Right hindlimb (tissue), 1 donor: Measurements from ENCODE around the gene UBE2J2.

Experiments
- DNase-seq: peaks from one replicate; pipeline ENCODE4 v3.0.0-alpha.2; 2018

UBE2J2 gene

DNA sequence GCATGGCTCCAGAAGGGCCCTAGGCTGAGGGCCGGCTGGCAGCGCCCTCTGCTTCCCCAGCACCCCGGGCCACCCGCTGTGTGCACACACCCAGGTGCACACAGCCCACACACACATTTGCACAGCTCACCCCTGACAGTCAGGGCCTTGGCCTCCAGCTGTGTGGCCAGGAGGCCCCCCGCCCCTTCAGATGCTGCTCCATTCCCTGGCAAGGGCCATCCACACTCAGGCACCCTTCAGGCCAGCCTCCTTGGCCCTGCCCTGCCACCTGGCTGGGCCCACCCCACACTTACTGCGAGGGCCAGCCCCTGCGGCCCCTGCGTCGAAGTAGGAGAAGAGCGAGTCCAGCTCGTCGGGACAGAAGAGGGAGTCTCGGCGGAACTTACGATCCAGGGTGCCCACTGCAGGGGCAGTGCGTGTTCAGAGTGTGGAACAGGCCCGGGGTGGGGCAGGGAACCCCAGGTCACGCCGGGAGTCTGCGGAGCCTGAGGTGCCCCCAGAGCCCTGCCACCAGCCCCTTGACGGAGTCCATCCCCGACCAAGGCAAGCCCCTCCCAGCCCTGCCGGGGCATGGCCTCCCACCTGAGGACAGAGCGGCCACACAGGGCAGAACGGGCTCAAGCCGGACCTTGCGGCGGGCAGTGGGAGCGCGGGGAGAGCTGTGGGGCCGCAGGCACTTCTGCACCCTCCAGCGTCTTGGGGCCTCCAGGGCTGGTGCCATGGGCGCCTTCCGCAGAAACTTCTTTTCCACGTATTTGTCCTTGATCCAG is 21.7 kb upstream of the UBE2J2 start:
- DNase-seq = no peak

DNA sequence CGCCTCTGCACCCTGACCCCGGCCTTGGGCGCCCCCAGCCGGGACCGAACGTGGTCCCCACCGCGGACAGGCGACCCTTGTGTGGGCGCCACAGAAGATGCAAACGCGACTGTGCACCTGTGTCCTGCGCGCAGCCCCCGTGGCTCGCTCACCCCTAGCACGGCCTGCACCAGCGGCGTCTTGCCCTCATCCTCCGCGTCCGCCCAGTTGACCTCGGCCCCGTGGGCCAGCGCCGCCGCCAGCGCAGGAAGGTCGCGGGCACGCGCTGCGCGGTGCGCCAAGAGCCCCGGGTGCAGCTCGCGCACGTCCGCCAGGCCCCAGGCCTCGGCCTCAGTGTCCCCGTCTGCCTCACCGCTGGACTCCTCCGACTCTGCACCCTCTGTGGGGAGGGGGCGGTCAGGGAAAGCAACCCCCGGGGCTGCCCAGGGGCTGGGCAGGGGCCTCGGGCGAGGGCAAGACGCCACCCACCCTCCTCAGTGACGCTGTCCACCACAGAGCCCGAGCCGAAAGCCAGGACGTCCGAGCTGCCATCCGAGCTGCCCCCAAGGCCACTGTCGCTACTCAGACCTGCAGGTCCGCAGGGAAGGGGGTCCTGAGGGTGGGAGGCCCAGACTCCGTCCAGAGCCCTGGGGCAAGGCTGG is 20.7 kb upstream of the UBE2J2 start:
- no peak for DNase-seq

DNA sequence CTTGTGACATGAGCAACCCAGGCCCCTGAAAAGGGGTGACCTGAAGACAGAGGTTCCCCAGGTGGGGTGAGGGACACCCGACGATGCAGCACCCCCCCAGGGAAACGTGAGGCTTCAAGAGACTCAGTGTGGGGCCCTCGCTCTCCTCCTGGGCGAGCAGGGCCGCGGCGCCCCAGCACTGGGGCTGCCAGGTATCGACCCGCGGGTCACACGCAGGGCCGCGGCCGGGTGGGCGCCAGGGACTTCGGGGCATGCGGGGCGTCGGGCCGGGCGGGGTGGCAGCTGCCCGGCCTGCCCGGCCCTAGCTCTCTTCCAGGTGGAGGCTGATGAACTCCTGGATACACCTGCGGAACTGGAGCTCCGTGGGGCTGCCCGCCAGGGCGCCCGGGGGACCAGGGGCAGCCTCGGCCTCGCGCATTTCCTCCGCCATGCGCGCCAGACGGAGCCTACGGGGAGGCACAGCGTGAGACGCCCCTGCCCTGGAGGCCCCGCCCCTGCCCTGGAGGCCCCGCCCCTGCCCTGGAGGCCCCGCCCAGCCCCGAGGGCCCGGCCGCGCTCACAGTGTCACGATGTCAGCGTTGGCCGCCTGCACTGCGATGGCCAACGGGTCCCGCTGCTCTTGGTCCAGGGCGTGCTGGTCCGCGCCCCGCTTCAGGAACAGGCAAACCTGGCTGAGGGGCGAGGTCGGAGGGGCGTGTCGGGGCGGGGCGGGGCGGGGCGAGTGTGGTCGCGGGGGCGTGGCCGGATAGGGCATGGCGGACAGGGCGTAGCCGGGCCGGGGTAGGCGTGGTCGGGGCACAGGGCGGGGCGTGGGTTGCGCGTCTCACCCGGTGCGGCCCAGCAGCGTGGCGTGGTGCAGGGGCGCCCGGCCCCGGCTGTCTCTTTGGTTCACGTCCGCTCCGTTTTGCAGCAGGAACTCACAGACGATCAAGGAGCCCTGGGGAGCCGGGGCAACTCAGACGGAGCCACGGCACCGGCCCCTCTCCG is 19.9 kb upstream of the UBE2J2 start:
- DNase-seq = no peak

DNA sequence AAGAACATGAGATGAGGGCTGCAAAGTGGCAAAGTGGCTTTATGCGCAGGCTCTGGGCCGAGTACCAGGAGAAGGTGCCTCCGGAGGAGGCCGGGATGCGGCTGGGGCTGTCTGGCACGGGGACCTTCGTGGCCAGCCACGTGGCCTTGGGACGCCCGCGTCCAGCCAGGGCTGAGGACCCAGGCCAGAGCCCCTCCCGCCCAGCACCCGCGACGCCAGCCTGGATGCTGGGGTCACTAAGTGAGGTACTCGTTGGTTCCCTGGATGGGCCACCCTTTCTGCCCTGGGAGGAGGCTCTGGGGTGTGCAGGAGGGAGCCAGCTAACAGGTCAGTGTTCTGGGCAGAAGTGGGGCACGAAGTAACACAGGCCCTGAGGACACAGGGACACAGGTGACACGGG is 19.2 kb upstream of the UBE2J2 start:
- DNase-seq = no peak

DNA sequence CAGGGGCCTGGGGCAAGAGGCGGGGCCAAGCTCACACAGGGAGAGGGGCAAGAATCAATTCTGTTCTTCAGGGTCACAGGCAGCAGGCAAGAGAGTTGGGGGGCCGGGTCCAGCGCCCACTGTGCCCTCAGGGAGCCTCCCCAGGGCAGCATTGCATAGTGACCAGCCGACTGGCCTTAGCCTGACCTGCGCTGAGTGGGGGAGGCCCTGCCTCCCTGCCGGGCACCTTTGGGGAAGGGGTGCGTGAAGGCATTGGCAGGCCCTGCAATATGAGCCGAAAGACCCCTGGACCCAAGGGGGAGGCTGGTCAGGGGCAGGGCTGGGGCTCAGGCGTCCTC is 18.8 kb upstream of the UBE2J2 start:
- no peak for DNase-seq

DNA sequence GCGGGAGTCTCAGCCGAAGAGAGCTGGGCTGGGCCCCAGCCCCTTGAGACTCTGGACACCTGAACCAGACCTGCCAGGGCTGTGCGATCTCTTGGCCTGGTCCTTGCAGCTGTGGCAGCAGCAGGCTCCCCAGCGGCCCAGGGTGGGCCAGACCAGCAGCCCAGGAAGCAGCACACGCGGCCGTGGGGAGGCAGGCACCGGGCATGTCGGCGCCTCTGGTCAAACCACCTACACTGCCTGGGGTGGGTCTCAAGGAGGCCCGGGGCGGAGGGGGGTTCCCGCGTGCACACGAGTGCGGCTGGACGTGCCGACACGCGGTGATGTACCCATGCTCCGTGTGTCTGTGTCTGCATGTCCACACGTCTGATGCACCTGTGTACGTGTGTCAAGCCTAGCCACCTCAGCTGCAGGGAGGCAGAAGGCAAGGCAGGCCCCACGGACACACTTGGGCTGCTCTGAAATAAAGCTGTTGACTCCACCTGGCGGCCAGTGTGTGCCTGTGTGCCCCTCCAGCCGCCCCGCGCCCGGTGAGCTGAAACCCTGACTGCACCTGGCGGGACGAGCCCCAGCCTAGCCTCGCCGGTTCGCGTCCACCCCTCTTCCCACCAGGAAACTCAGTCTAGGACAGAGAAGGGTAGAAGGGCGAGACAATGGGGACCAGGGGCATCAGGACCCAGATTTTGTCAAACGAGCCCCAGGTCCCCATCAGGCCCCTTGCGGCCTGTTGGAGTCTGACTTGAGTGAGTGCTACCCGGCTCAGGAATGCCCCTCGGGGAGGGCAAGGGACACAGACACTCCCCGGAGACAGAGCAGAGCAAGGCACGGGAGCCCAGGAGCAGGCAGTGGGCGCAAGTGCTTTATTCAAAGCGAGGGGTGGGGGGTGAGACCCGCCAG is 18.1 kb upstream of the UBE2J2 start:
- DNase-seq = peak; percentile 70

DNA sequence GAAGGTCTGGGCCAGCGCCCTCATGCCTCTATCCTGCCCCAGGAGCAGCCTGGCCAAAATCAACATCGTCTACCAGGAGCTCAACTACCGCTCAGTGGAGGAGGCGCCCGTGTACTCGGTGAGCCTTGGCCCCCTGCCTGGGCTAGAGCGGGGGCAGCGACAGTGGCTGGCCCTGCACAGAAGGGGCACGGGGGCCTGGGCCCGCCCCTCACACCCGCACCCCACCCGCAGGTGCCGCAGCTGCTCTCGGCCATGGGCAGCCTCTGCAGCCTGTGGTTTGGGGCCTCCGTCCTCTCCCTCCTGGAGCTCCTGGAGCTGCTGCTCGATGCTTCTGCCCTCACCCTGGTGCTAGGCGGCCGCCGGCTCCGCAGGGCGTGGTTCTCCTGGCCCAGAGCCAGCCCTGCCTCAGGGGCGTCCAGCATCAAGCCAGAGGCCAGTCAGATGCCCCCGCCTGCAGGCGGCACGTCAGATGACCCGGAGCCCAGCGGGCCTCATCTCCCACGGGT is 17.4 kb upstream of the UBE2J2 start:
- DNase-seq = no peak

DNA sequence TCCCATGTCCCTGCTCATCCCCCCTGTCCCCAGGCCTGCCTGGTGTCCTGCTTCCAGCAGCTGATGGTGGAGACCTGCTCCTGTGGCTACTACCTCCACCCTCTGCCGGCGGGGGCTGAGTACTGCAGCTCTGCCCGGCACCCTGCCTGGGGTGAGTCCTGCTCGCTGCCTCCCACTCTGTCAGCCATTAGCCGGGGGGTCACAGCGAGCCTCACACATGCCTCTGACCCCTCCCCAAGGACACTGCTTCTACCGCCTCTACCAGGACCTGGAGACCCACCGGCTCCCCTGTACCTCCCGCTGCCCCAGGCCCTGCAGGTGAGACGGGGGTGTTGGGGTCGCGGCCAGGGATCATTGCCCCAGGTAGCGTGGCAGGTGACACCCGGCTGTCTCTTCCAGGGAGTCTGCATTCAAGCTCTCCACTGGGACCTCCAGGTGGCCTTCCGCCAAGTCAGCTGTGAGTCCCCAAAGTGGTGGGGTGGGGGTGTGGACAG is 16.6 kb upstream of the UBE2J2 start:
- DNase-seq = no peak

DNA sequence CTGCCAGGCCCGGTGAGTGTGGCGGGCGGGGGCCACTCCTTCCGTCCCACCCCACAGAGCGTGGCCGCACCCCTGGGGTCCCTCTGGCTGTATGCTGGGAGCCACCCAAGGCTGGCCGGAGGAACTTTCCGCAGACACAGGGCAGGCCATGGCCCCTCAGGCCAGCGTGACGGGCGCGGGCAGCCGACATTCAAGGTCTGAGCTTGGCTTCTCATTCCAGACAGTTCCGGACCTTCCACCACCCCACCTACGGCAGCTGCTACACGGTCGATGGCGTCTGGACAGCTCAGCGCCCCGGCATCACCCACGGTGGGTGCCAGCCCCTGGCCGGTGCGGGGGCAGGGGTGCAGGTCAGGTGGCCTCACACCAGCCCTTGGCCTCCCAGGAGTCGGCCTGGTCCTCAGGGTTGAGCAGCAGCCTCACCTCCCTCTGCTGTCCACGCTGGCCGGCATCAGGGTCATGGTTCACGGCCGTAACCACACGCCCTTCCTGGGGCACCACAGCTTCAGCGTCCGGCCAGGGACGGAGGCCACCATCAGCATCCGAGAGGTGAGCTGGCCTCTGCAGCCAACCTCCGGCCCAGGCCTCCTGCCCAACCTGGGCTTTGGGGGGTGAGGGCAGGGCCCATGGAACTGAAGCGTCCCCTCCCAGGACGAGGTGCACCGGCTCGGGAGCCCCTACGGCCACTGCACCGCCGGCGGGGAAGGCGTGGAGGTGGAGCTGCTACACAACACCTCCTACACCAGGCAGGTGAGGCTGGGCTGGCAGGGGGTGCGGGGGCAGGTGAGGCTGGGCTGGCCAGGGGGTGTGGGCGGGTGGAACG is 13.8 kb upstream of the UBE2J2 start:
- DNase-seq = peak; percentile 18

DNA sequence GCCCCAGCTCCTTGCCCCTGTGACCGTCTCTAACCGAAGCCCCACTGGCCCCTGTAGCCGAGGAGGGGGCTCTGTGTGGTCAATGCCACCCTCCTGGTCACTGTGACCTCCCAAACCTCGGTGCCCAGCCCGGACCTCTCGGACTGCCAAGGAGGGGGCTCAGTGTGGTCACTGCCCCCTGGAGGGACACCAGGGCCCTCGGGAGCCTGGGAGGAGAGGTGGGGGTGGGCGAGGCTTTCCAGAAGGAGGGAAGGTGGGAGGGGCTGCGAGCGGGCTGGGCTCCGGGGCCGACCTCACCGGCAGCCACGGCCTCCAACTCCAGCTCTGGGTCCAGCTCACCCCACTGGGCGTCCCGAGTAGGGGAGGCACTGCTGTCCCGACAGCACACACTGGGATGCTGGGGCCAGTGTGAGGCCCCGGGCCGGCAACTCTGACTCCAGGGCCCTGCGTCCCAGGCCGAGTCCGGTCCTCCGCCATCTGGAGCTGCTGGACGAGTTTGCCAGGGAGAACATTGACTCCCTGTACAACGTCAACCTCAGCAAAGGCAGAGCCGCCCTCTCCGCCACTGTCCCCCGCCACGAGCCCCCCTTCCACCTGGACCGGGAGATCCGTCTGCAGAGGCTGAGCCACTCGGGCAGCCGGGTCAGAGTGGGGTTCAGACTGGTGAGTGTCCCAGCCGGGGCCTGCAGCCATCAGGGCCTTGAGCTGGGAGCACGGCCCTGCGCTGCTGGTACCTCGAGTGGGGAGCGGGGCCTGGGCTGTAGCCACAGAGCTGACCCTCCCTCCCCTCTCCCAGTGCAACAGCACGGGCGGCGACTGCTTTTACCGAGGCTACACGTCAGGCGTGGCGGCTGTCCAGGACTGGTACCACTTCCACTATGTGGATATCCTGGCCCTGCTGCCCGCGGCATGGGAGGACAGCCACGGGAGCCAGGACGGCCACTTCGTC is 12.9 kb upstream of the UBE2J2 start:
- DNase-seq = peak; percentile 24

DNA sequence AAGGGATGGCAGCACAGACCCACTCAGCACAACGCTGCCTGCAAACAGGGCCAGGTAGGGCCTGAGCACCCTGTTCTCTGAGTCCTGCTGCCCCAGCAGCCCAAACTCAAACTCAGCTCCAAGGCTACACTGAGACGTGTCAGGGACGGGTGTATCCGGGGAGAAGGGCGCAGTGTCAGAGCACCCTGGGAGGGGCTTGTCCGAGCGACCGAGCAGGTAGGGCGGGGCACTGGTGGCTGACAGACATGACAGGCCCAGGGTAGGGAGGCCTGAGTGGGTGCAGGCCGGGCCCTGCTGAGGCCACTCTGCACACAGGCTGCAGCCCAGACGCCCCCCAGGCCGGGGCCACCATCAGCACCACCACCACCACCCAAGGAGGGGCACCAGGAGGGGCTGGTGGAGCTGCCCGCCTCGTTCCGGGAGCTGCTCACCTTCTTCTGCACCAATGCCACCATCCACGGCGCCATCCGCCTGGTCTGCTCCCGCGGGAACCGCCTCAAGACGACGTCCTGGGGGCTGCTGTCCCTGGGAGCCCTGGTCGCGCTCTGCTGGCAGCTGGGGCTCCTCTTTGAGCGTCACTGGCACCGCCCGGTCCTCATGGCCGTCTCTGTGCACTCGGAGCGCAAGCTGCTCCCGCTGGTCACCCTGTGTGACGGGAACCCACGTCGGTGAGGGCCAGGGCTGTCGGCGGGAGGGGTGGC is 12.1 kb upstream of the UBE2J2 start:
- DNase-seq = peak; percentile 24

DNA sequence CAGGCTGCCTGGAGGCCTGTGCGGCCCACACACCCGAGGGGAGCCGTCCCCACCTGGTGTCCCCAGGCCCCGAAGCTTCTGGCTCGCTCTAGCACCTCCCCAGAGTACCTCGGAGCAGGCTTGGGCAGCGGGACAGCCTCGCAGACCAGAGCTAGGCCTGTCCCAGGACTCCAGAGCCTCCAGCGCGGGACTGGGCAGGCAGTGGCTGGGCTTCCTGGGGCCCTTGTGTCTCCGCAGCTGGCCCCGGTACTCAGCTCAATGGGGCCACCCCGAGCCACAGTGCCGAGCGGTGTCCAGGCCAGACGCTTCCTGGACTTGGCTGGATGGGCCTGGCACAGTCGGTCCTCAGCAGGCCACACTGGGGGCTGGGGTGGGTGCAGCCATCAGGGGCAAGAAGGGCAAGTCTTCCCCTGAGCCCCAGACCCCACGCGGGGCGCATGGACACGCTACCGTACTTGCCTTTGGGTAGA is 11.5 kb upstream of the UBE2J2 start:
- peak; percentile 23 for DNase-seq

DNA sequence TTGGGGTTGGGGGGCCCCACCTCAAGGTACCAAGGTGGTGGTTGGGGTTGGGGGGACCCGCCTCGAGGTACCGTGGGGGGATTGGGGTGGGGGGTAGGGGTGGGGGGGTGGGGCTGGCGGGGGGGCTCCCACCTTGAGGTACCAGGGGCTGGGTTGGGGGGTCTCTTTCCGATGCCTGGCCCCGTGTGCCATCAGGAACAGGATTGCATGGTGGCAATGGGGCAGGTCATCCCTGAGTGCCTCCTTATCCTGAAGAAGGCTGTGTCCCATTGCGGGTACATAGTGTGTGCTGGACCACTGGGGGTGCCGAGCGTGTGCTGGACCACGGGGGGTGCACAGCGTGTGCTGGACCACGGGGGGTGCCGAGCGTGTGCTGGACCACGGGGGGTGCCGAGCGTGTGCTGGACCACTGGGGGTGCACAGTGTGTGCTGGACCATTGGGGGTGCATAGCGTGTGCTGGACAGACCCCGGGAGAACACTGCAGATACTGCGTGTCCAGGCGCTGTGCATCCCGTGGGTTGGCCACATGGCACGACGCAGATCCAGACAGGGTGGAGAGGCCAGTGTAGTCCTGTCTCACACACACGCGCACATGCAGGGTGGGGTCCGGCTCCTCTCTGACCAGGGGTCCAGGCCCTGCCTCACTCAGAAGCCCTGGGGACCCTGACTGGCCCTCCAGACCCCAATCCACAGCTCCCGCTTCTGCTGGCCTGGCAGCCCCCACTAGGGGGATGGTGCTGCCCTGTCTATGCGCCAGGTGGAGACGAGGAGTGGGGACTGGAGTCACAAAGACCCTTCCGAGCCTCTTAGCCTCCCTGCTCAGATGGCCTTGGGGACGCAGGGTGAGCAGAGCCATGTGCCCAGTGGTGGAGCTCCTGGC is 10.8 kb upstream of the UBE2J2 start:
- DNase-seq = peak; percentile 20

DNA sequence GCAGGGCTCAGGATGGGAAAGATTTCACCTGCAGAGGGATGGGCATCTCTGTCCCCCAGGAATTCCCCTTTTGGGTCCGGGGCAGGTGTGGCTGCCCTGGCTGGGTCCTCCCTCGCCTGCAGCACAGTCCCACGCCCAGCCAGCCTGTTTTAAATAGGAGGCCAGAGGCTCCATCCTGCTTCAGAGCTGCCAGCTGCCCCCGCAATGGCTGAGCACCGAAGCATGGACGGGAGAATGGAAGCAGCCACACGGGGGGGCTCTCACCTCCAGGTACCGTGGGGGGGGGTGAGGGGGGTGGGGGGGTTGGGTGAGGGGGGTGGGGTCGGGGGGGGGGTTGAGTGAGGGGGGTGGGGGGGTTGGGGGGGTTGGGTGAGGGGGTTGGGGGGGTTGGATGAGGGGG is 10.2 kb upstream of the UBE2J2 start:
- DNase-seq = peak; percentile 18

DNA sequence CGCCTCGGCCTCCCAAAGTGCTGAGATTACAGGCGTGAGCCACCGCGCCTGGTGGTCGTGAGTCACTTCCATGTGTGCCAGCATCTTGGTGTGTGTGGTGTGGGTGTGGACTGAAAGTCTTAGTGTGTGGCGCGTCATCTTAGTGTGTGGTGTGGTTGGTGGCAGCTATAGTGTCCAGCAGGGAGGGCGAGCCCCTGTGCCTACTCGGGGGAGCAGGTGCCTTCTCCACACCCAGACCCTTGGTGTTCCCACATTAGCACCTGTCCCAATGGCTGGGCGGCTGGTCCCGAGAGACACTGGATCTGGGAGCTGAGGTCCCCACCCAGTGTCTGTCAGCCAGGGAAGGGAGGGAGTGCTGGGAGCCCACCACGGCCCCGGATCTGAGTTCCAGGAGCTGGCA is 9.3 kb upstream of the UBE2J2 start:
- no peak for DNase-seq

DNA sequence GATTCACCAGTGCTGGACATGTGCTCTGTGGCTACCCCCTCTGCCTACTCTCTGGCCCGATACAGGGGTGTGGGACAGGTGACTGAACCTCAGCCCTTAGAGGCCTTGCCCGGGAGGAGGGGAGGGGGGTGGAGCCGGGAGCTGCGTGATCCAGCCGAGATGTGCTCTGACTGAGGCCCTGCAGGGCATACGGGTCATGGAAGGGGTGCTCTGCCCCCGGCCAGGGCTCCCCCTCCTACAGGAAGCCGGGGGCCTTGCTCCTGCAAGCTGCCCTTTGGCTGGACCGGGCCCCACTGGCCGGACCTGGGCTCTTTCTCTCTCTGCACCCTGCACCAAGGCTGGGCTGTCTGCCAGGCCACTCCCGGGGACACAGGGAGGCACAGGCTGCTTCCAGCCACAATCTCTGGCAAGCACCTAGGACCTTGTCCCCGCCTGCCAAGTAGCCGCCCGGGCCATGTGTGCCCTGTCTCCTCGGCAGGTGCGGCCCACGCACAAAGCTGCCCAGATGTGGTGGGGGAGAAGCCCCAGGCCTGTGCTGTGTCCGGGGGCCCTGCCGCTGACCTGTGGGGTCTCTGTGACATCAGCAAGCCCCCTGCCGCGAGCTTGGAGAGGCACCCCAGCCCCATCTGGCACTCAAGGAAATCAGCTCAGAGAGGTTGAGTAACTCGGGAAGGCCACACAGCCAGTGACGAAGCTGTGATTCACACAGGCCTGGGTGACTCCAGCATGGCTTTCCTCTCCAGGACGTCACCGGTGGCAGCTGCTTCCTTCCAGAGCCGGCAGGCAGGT is 8.1 kb upstream of the UBE2J2 start:
- DNase-seq = no peak

DNA sequence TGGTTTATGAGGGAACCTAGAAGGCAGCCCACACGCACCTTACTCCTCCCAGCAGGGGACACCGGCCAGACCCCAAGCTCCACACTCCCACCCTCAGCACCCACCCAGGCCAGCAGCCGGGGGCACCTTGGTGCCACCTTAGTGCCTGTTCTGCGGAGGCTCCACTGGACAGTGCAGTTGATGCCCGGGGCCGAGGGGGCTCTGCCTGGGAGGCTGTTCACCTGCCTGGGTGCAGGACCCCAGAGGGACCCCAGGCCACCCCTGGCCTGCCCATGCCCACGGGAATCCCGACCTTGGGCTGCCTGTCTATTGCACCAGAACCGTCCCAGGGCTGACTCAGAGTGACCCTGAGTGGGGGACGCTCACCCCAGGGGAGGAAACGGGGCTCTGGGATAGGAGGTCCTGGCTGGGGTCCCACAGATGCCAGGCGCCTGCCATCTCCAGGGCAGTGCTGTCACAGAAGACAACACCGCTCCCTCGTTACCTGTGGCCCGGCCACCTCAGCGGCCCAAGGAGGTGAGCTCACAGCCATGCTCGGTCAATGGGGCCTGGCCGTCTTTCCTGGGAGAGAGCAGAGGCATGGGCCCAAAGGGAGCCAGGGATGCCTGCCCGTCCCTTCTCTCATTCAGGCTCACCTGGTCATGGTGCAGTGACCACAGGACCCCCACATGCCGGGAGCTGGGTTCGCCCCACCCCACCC is 7.3 kb upstream of the UBE2J2 start:
- no peak for DNase-seq
